SK-N-SH (cell line): ENCODE data around the gene C3orf33.

Source experiments
- CTCF ChIP-seq: fragments of 200-600 bp; sonication (generic); IDR thresholded peaks from 2 replicates; pipeline ENCODE4 v1.6.1; 2017; ENCODE audit warnings: antibody characterized with exemption, mild to moderate bottlenecking, moderate library complexity
- MEF2A ChIP-seq: IDR thresholded peaks from 2 replicates; pipeline ENCODE4 v1.4.0; 2012; ENCODE audit warnings: low read depth, borderline replicate concordance
- RAD21 ChIP-seq: IDR thresholded peaks from 2 replicates; pipeline ENCODE4 v1.6.1; 2012; ENCODE audit warnings: mild to moderate bottlenecking, low read length
- TAF1 ChIP-seq: IDR thresholded peaks from 2 replicates; pipeline ENCODE4 v1.6.1; 2012; ENCODE audit warnings: low read depth, mild to moderate bottlenecking, low read length, moderate library complexity, borderline replicate concordance

GRCh38 chr3:155805204-155805801 is 775 bp downstream of the C3orf33 start:
- TF ChIP-seq MEF2A: no peak
- no peak for TF ChIP-seq CTCF
- TF ChIP-seq TAF1: no peak
- no peak for TF ChIP-seq RAD21
